ENCODE data around the gene C18orf63.

C18orf63 gene

GRCh38 chr18:74356959-74357358 lies 41.3 kb downstream of the C18orf63 start:
- Mint-ChIP-seq H3K27me3 (peaks cover 13% of the 10 kb centered on the region), H3K27ac (no peak overlapping the region), H3K4me3 (peak overlapping the region; percentile 62), H3K4me1 (peaks cover 6% of the 10 kb centered on the region), H3K36me3 (no peaks in the 10 kb centered on the region), H3K9me3 (no peaks in the 10 kb centered on the region)
- ATAC-seq (ENCODE audit: low read depth) (peak; percentile 60), DNase-seq (ENCODE audit: low spot score in 2 of 2) (no peak)

GRCh38 chr18:74360852-74361655 lies 45.4 kb downstream of the C18orf63 start:
- H3K36me3 Mint-ChIP-seq = no peaks in the 10 kb centered on the region
- no peak overlapping the region for H3K27ac Mint-ChIP-seq
- ATAC-seq (ENCODE audit: low read depth) (no peak), DNase-seq (ENCODE audit: low spot score in 2 of 2) (no peak)
- H3K9me3 Mint-ChIP-seq = no peaks in the 10 kb centered on the region
- peaks cover 13% of the 10 kb centered on the region for H3K27me3 Mint-ChIP-seq
- no peak overlapping the region for H3K4me3 Mint-ChIP-seq
- peaks cover 6% of the 10 kb centered on the region for H3K4me1 Mint-ChIP-seq

GRCh38 chr18:74367905-74368304 lies 52.3 kb downstream of the C18orf63 start:
- no peak overlapping the region for H3K27ac Mint-ChIP-seq
- ATAC-seq (ENCODE audit: low read depth) (no peak), DNase-seq (ENCODE audit: low spot score in 2 of 2) (no peak)
- H3K9me3 Mint-ChIP-seq = no peaks in the 10 kb centered on the region
- H3K4me3 Mint-ChIP-seq = no peak overlapping the region
- H3K27me3 Mint-ChIP-seq = peaks cover 12% of the 10 kb centered on the region
- H3K36me3 Mint-ChIP-seq = no peaks in the 10 kb centered on the region
- H3K4me1 Mint-ChIP-seq = no peaks in the 10 kb centered on the region

- Mint-ChIP-seq H3K36me3 (no peaks in the 10 kb centered on the region), H3K4me1 (no peaks in the 10 kb centered on the region), H3K9me3 (no peaks in the 10 kb centered on the region), H3K27me3 (peaks cover 12% of the 10 kb centered on the region), H3K27ac (no peak overlapping the region), H3K4me3 (no peak overlapping the region)
- ATAC-seq (ENCODE audit: low read depth) = no peak
- DNase-seq (ENCODE audit: low spot score in 2 of 2) = no peak
Observed at GRCh38 chr18:74368901-74369705, 53.5 kb downstream of the C18orf63 start.

- DNase-seq (ENCODE audit: low spot score in 2 of 2) (no peak), ATAC-seq (ENCODE audit: low read depth) (no peak)
- no peaks in the 10 kb centered on the region for H3K9me3 Mint-ChIP-seq
- H3K27me3 Mint-ChIP-seq = peaks cover 12% of the 10 kb centered on the region
- H3K4me3 Mint-ChIP-seq = no peak overlapping the region
- no peaks in the 10 kb centered on the region for H3K36me3 Mint-ChIP-seq
- H3K4me1 Mint-ChIP-seq = no peaks in the 10 kb centered on the region
- H3K27ac Mint-ChIP-seq = no peak overlapping the region
Observed at GRCh38 chr18:74370115-74370514, 54.5 kb downstream of the C18orf63 start.

- Mint-ChIP-seq H3K36me3 (no peaks in the 10 kb centered on the region), H3K4me3 (no peak overlapping the region), H3K4me1 (no peaks in the 10 kb centered on the region), H3K9me3 (no peaks in the 10 kb centered on the region), H3K27me3 (peaks cover 11% of the 10 kb centered on the region), H3K27ac (no peak overlapping the region)
- DNase-seq (ENCODE audit: low spot score in 2 of 2) = no peak
- no peak for ATAC-seq (ENCODE audit: low read depth)
Observed at GRCh38 chr18:74373428-74373827, 57.8 kb downstream of the C18orf63 start.

GRCh38 chr18:74375999-74376398 lies 60.4 kb downstream of the C18orf63 start:
- DNase-seq (ENCODE audit: low spot score in 2 of 2) (no peak), ATAC-seq (ENCODE audit: low read depth) (no peak)
- H3K9me3 Mint-ChIP-seq = no peaks in the 10 kb centered on the region
- H3K4me3 Mint-ChIP-seq = no peak overlapping the region
- peaks cover 8% of the 10 kb centered on the region for H3K27me3 Mint-ChIP-seq
- no peak overlapping the region for H3K27ac Mint-ChIP-seq
- H3K4me1 Mint-ChIP-seq = no peaks in the 10 kb centered on the region
- H3K36me3 Mint-ChIP-seq = no peaks in the 10 kb centered on the region

- Mint-ChIP-seq H3K9me3 (no peaks in the 10 kb centered on the region), H3K27ac (no peak overlapping the region), H3K4me1 (no peaks in the 10 kb centered on the region), H3K36me3 (no peaks in the 10 kb centered on the region), H3K4me3 (no peak overlapping the region), H3K27me3 (peaks cover 5% of the 10 kb centered on the region)
- DNase-seq (ENCODE audit: low spot score in 2 of 2) (no peak), ATAC-seq (ENCODE audit: low read depth) (no peak)
Observed at GRCh38 chr18:74376523-74376922, 60.9 kb downstream of the C18orf63 start.

- Mint-ChIP-seq H3K4me1 (no peaks in the 10 kb centered on the region), H3K4me3 (no peak overlapping the region), H3K9me3 (no peaks in the 10 kb centered on the region), H3K27me3 (peaks cover 2% of the 10 kb centered on the region), H3K36me3 (no peaks in the 10 kb centered on the region), H3K27ac (no peak overlapping the region)
- ATAC-seq (ENCODE audit: low read depth) (no peak), DNase-seq (ENCODE audit: low spot score in 2 of 2) (no peak)
Observed at GRCh38 chr18:74377776-74378175, 62.1 kb downstream of the C18orf63 start.

GRCh38 chr18:74378179-74378682 lies 62.6 kb downstream of the C18orf63 start:
- H3K27ac Mint-ChIP-seq = no peak overlapping the region
- no peaks in the 10 kb centered on the region for H3K36me3 Mint-ChIP-seq
- DNase-seq (ENCODE audit: low spot score in 2 of 2) (no peak), ATAC-seq (ENCODE audit: low read depth) (no peak)
- H3K4me1 Mint-ChIP-seq = no peaks in the 10 kb centered on the region
- no peaks in the 10 kb centered on the region for H3K9me3 Mint-ChIP-seq
- peaks cover 2% of the 10 kb centered on the region for H3K27me3 Mint-ChIP-seq
- no peak overlapping the region for H3K4me3 Mint-ChIP-seq

GRCh38 chr18:74380916-74381315 lies 65.3 kb downstream of the C18orf63 start:
- no peak overlapping the region for H3K27ac Mint-ChIP-seq

GRCh38 chr18:74381621-74382295 lies 66.1 kb downstream of the C18orf63 start:
- Mint-ChIP-seq H3K27ac (no peak overlapping the region), H3K9me3 (no peaks in the 10 kb centered on the region), H3K4me1 (no peaks in the 10 kb centered on the region), H3K36me3 (no peaks in the 10 kb centered on the region), H3K4me3 (no peak overlapping the region), H3K27me3 (peaks cover 4% of the 10 kb centered on the region)
- DNase-seq (ENCODE audit: low spot score in 2 of 2) (no peak), ATAC-seq (ENCODE audit: low read depth) (no peak)

More at GRCh38 chr18:74380916-74381315, 65.3 kb downstream of the C18orf63 start:
- Mint-ChIP-seq H3K9me3 (no peaks in the 10 kb centered on the region), H3K4me1 (no peaks in the 10 kb centered on the region), H3K36me3 (no peaks in the 10 kb centered on the region), H3K4me3 (no peak overlapping the region), H3K27me3 (peaks cover 4% of the 10 kb centered on the region)
- ATAC-seq (ENCODE audit: low read depth) (no peak), DNase-seq (ENCODE audit: low spot score in 2 of 2) (no peak)

GRCh38 chr18:74382481-74383017 lies 66.9 kb downstream of the C18orf63 start:
- Mint-ChIP-seq H3K27me3 (peaks cover 7% of the 10 kb centered on the region), H3K4me3 (no peak overlapping the region), H3K9me3 (no peaks in the 10 kb centered on the region), H3K4me1 (no peaks in the 10 kb centered on the region), H3K27ac (no peak overlapping the region), H3K36me3 (no peaks in the 10 kb centered on the region)
- no peak for ATAC-seq (ENCODE audit: low read depth)
- no peak for DNase-seq (ENCODE audit: low spot score in 2 of 2)

GRCh38 chr18:74387383-74387782 lies 71.7 kb downstream of the C18orf63 start:
- H3K27ac Mint-ChIP-seq = no peak overlapping the region
- H3K27me3 Mint-ChIP-seq = peaks cover 7% of the 10 kb centered on the region
- no peaks in the 10 kb centered on the region for H3K9me3 Mint-ChIP-seq
- H3K36me3 Mint-ChIP-seq = no peaks in the 10 kb centered on the region
- H3K4me3 Mint-ChIP-seq = no peak overlapping the region
- no peak for DNase-seq (ENCODE audit: low spot score in 2 of 2)
- no peaks in the 10 kb centered on the region for H3K4me1 Mint-ChIP-seq
- no peak for ATAC-seq (ENCODE audit: low read depth)
